HG02938 (cell line): ENCODE results near the gene OR6T1.

Source experiments
- ATAC-seq: cut with Tn5 transposase; IDR thresholded peaks from one replicate; pipeline ENCODE4 v1.9.1; 2021; ENCODE audit warnings: mild to moderate bottlenecking, moderate library complexity; ENCODE audit not compliant: unreplicated experiment

OR6T1 gene

GRCh38 chr11:123943738-123944137, at the start of gene OR6T1:
Gene OR6T1 (minus strand): TSS chr11:123943838. CDS start chr11:123943838, 0 bp downstream.
- no peak for ATAC-seq

- ATAC-seq: no peak
Observed at GRCh38 chr11:123979311-123979710, 35.7 kb upstream of the OR6T1 start.

GRCh38 chr11:123977731-123978347, 34.2 kb upstream of the OR6T1 start, which contains the start of gene OR10S1:
Gene OR10S1 (minus strand): TSS chr11:123977781. CDS start chr11:123977664, 117 bp downstream.
- no peak for ATAC-seq

GRCh38 chr11:123976770-123977560, 33.3 kb upstream of the OR6T1 start:
- no peak for ATAC-seq

- ATAC-seq: no peak
Observed at GRCh38 chr11:123973816-123974215, 30.2 kb upstream of the OR6T1 start.

GRCh38 chr11:123956752-123957151, 13.1 kb upstream of the OR6T1 start:
- no peak for ATAC-seq

- no peak for ATAC-seq
Observed at GRCh38 chr11:123945132-123945531, 1.5 kb upstream of the OR6T1 start.

GRCh38 chr11:123942413-123942812, 1.2 kb downstream of the OR6T1 start:
- no peak for ATAC-seq

- no peak for ATAC-seq
Observed at GRCh38 chr11:123939317-123939716, 4.3 kb downstream of the OR6T1 start, which contains the start of gene OR4D5. Gene OR4D5 (plus strand): TSS chr11:123939617. CDS start chr11:123939617, 0 bp downstream.

- no peak for ATAC-seq
Observed at GRCh38 chr11:123924027-123924426, 19.6 kb downstream of the OR6T1 start.

GRCh38 chr11:123920943-123921342, 22.7 kb downstream of the OR6T1 start:
- no peak for ATAC-seq

GRCh38 chr11:123905826-123906225, 37.8 kb downstream of the OR6T1 start:
- ATAC-seq: no peak

- ATAC-seq: no peak
Observed at GRCh38 chr11:123904932-123905331, 38.7 kb downstream of the OR6T1 start.

GRCh38 chr11:123903932-123904331, 39.7 kb downstream of the OR6T1 start:
- peak; percentile 72 for ATAC-seq

GRCh38 chr11:123901867-123902266, 41.8 kb downstream of the OR6T1 start, which contains the start of gene OR8D4:
Gene OR8D4 (plus strand): TSS chr11:123902167. CDS start chr11:123906432, 4,265 bp downstream.
- no peak for ATAC-seq

GRCh38 chr11:123899792-123900191, 43.8 kb downstream of the OR6T1 start:
- no peak for ATAC-seq
